Hematopoietic multipotent progenitor cell treated with erythropoietin and hydrocortisone succinate and interleukin-3 and kit ligand, for 4 days (in vitro differentiated cells): ENCODE measurements around the gene DIP2A.
"Not testable (repeated sequence)": the region's sequence is repeated elsewhere in the genome, so short reads cannot be mapped to it uniquely, and the experiment has no call there.

Experiments
- DNase-seq: peaks from one replicate; pipeline ENCODE4 v3.0.0-alpha.2; 2015

The DIP2A gene

GRCh38 chr21:46425041-46425440 is 33.6 kb upstream of the DIP2A start:
- DNase-seq: no peak

- DNase-seq: no peak
Measured at GRCh38 chr21:46425571-46425970, 33.1 kb upstream of the DIP2A start.

- no peak for DNase-seq
Measured at GRCh38 chr21:46426313-46427046, 32.2 kb upstream of the DIP2A start.

GRCh38 chr21:46427516-46427915 is 31.2 kb upstream of the DIP2A start:
- no peak for DNase-seq

DNA sequence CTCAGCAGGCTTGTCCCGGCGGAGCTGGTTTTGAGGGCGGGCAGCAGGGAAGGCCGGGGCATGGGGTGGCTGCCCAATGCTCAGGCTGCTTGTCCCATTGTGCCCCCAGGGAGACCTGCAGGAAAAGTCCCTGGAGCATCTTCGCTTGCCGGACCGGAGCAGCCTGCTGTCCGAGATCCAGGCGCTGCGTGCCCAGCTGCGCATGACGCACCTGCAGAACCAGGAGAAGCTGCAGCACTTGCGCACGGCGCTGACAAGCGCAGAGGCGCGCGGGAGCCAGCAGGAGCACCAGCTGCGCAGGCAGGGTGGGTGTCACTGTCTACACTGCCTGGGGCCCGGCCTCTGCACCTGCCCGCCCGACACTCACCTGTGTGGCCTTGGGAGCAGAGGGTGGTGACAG is 30.4 kb upstream of the DIP2A start:
- no peak for DNase-seq

- no peak for DNase-seq
Measured at GRCh38 chr21:46428987-46429710, 29.5 kb upstream of the DIP2A start.

GRCh38 chr21:46429754-46430681 is 28.7 kb upstream of the DIP2A start:
- no peak for DNase-seq

GRCh38 chr21:46431448-46431847 is 27.2 kb upstream of the DIP2A start:
- DNase-seq: no peak

- no peak for DNase-seq
Measured at GRCh38 chr21:46431884-46432488, 26.7 kb upstream of the DIP2A start.

DNA sequence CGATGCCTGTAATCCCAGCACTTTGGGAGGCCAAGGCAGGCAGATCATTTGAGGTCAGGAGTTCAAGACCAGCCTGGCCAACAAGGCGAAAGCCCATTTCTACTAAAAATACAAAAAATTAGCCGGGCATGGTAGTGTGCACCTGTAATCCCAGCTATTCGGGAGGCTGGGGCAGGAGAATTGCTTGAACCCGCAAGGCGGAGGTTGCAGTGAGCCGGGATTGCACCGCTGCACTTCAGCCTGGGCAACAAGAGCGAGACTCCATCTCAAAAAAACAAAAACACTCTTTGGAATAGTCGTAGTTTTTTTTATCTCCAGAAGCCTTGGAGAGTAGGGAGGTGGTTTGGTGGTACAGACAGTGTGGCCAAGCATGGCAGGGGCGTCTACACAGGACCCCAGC is 25.6 kb upstream of the DIP2A start:
- not testable (repeated sequence) for DNase-seq

DNA sequence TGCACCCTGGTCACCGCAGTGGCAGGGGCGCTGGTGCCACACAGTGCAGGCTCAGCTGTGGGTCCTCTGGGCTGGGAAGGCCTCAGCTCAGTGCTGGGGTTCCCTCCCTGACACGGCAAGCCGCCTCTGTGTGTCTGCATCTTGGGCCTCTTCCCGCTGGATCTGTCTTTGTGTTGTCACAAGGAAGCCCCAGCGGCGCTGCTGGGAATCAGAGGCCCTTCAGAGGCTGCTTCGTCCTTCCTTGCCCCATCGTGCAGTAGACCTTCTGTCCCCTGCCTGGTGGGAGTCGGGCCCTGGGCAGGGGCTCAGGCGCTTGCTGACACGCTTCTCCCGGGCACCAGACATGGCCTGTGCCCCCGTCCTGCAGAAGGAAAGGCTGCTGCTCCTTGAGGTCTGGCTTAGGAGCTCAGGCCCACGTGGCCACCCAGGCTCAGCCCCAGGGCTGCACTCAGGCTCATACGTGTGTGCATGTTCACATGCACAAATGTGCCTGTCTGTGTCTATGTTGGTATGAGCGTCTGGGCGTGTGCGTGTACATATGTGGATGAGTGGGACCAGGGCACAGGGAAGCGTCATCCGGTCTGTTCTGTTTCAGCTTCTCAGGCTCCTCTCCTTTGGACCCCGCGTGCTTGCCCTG is 24.3 kb upstream of the DIP2A start:
- DNase-seq: no peak

- no peak for DNase-seq
Measured at GRCh38 chr21:46435786-46436227, 22.9 kb upstream of the DIP2A start.

DNA sequence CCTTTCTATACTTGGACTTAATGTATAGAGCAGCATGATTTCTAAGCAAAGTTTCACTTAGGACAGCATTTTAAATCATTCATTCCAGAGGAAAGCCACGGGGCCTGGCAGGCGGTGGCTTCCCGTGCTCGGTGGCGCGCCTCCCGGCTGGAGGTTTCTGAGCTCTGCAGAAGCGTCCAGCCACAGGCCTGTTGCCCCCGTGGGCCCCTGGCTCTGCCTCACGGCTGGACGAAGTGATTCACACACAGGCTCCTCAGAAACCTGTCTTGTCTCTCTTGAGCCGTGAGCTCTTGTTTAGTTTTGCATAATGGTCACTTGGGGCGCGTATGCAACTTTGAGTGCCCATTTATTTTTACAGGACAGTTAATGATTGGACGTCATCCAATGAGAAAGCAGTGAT is 22.1 kb upstream of the DIP2A start:
- no peak for DNase-seq

- DNase-seq: no peak
Measured at GRCh38 chr21:46437096-46437498, 21.6 kb upstream of the DIP2A start.

GRCh38 chr21:46437511-46437910 is 21.2 kb upstream of the DIP2A start:
- DNase-seq: no peak

DNA sequence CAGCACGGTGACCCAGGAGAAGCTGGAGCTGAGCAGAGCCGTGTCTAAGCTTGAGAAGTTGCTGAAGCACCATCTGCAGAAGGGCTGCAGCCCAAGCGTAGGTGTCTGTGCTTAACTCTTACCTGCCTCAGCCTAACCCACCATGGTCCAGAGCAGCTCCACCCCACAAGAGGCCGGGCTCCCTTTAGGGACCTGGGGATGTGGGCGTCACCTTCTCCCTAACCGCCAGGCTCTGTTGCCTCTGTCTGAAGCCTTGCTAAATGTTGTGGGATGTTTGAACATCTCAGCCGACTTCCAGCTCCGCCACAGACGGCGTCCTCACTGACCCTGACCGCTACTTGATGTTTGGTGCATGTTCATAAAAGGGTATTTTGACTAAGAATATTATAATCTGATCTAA is 20.4 kb upstream of the DIP2A start:
- DNase-seq: no peak

DNA sequence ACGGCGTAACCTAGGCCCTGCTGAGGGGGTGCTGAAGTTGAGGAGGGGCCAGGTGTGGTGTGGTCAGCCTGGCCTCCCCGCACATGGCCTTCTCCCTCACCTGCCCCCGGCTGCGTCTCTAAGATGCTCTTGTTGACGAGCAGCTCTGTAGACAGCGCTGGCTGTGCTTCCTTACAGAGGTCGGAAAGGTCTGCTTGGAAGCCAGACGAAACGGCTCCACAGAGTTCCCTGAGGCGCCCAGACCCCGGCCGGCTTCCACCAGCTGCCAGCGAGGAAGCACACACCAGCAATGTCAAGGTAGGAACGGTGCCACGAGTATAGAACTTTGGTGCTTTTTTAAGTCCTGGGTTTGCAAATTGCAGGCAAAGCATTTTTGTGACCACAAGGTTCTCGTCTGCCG is 18.8 kb upstream of the DIP2A start:
- no peak for DNase-seq

DNA sequence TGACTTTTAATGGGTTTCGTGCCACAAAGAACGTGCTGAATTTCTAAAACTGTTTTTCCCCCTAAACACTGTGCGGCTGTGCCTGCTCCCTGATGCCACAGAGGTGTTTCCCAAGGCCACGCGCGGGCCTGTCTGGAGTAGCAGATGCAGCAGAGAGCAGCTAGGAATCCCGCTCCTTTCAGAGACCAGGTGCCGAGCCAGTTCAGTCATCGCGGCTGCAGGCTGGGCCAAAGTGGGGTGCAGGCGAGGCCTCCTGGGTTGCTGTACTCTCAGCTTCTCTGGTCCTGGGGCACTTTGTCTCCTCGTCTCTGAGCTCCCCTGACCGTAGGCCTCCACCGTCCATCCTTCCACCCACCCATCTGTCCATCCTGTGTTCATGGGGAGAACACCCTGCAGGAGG is 17.4 kb upstream of the DIP2A start:
- DNase-seq: no peak

- DNase-seq: no peak
Measured at GRCh38 chr21:46441961-46442498, 16.7 kb upstream of the DIP2A start.

- DNase-seq: peak; percentile 63
Measured at GRCh38 chr21:46442938-46443337, 15.8 kb upstream of the DIP2A start.

GRCh38 chr21:46443910-46444309 is 14.8 kb upstream of the DIP2A start:
- DNase-seq: peak; percentile 13

DNA sequence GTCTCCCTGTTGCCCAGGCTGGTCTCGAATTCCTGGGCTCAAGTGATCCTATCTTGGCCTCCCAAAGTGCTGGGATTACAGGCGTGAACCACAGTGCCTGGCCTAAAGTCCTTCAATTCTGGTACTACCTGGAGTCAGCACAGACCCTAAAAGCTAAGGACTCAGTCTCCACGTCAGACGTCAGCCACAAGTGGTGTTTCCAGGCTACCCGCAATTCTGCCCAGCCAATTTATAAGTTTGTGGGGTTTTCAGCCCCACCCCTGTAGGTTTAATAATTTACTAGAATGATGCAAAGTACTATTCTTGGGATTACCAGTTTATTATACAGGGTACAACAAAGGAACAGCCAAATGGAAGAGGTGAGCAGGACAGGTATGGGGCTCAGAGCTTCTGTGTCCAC is 10.6 kb upstream of the DIP2A start:
- no peak for DNase-seq
